ENCODE measurements around the gene ZNF638.

ZNF638 gene

DNA sequence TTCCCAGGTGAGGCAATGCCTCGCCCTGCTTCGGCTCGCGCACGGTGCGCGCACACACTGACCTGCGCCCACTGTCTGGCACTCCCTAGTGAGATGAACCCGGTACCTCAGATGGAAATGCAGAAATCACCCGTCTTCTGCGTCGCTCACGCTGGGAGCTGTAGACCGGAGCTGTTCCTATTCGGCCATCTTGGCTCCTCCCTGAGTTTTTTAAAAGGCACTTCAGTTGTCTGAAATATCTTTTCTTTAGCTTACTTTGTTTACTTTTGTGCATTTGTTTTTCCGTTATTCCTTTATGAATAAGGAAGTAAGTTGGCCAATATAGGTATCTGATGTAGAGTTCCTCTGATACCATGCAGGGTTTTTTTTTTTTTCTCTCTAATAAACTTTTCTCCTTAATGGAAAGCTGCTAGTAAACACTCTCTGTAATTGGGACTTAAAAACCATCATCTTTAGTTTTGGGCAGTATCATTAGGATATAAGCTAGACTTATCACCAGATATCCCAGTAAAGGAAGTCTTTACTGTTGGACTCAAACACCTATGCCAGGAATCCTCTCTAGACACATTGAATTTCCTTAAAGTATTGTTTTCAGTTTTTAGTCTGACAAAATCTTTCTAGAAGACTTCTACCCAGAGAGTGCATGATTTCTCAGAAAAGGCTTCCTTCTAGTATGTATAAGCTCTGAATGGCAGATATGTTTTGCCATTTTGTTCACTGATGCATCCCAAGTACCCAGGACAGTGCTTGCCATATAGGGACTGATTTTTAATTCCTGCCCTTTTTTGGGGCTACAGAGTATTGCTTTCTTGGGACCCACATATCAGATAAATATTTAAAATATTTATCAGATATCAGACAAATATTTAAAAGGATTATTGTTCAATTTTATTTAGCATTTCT is 86.0 kb downstream of the ZNF638 start:
- TF ChIP-seq, protein P1, sequence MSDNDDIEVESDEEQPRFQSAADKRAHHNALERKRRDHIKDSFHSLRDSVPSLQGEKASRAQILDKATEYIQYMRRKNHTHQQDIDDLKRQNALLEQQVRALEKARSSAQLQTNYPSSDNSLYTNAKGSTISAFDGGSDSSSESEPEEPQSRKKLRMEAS (IDR thresholded peaks at IDR 0.05) = no peak

DNA sequence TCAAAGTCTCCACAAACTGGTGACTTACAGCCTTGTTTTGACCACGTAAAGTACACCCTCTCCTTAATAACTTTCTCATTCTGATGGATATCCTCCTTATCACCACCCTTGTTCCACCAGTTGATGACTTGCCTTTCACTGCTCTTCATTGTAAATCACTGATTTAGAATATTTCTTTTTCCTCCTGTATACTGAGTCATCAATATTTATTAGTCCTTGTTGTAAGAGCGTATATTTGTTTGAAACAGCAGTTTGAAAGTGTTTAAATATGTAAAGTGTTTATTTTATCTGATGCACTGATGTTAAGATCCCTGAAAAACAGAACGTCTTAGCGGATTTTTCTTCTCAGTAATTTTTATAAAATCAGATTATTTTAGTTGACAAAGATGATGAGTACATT is 87.6 kb downstream of the ZNF638 start:
- TF ChIP-seq RAD21 (IDR thresholded peaks at IDR 0.05; ENCODE audit: low read depth) (no peak), TEAD4 (IDR thresholded peaks at IDR 0.05) (no peak), EGR1 (IDR thresholded peaks at IDR 0.05) (no peak), ZBTB7A (IDR thresholded peaks at IDR 0.05; ENCODE audit: low read depth) (no peak), FOXM1 (IDR thresholded peaks at IDR 0.05; ENCODE audit: borderline replicate concordance, low read depth) (no peak), CEBPB (IDR thresholded peaks at IDR 0.05) (no peak), TAF1 (IDR thresholded peaks at IDR 0.05; ENCODE audit: low read depth) (no peak), YY1 (IDR thresholded peaks at IDR 0.05; ENCODE audit: low read depth) (no peak), EP300 (IDR thresholded peaks at IDR 0.05; ENCODE audit: borderline replicate concordance) (no peak), CREB1 (IDR thresholded peaks at IDR 0.05; ENCODE audit: low read depth) (no peak), TCF12 (IDR thresholded peaks at IDR 0.05; ENCODE audit: low read depth) (no peak), NFIC (IDR thresholded peaks at IDR 0.05) (no peak)
- TF ChIP-seq, protein P1 (IDR thresholded peaks at IDR 0.05) = no peak
- TF ChIP-seq, protein P2, sequence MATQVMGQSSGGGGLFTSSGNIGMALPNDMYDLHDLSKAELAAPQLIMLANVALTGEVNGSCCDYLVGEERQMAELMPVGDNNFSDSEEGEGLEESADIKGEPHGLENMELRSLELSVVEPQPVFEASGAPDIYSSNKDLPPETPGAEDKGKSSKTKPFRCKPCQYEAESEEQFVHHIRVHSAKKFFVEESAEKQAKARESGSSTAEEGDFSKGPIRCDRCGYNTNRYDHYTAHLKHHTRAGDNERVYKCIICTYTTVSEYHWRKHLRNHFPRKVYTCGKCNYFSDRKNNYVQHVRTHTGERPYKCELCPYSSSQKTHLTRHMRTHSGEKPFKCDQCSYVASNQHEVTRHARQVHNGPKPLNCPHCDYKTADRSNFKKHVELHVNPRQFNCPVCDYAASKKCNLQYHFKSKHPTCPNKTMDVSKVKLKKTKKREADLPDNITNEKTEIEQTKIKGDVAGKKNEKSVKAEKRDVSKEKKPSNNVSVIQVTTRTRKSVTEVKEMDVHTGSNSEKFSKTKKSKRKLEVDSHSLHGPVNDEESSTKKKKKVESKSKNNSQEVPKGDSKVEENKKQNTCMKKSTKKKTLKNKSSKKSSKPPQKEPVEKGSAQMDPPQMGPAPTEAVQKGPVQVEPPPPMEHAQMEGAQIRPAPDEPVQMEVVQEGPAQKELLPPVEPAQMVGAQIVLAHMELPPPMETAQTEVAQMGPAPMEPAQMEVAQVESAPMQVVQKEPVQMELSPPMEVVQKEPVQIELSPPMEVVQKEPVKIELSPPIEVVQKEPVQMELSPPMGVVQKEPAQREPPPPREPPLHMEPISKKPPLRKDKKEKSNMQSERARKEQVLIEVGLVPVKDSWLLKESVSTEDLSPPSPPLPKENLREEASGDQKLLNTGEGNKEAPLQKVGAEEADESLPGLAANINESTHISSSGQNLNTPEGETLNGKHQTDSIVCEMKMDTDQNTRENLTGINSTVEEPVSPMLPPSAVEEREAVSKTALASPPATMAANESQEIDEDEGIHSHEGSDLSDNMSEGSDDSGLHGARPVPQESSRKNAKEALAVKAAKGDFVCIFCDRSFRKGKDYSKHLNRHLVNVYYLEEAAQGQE (IDR thresholded peaks at IDR 0.05; ENCODE audit: low read depth) = no peak
- TF ChIP-seq, protein P3, sequence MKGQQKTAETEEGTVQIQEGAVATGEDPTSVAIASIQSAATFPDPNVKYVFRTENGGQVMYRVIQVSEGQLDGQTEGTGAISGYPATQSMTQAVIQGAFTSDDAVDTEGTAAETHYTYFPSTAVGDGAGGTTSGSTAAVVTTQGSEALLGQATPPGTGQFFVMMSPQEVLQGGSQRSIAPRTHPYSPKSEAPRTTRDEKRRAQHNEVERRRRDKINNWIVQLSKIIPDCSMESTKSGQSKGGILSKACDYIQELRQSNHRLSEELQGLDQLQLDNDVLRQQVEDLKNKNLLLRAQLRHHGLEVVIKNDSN (IDR thresholded peaks at IDR 0.05) = no peak

DNA sequence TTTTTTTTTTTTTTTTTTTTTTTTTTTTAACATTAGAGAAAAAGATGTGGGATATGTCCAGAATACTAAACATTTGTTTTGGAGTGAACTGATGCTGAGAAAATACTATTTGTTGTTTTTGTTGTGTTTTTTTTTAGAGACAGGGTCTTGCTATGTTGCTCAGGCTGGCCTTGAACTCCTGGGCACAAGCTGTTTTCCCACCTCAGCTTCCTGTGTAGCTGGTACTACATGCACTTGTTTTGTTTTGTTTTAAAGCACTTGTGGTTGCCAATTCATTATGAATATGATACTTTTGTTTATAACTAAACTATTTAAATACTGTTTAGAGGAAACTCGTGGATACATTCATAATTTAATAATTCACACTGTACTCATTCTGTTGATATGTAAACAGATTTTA is 88.4 kb downstream of the ZNF638 start:
- TF ChIP-seq RAD21 (IDR thresholded peaks at IDR 0.05; ENCODE audit: low read depth) (no peak), NFIC (IDR thresholded peaks at IDR 0.05) (no peak), TAF1 (IDR thresholded peaks at IDR 0.05; ENCODE audit: low read depth) (no peak)

DNA sequence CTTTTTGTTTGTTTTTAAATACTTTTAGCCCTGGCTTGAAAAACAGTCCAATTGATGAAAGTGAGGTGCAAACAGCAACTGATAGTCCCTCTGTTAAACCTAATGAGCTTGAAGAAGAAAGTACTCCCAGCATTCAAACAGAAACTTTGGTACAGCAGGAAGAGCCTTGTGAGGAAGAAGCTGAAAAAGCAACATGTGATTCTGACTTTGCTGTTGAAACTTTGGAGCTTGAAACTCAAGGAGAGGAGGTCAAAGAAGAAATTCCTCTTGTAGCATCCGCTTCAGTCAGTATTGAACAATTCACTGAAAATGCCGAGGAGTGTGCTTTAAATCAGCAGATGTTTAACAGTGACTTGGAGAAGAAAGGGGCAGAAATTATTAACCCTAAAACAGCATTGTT is 91.2 kb downstream of the ZNF638 start:
- TF ChIP-seq NFIC (IDR thresholded peaks at IDR 0.05) (no peak), TAF1 (IDR thresholded peaks at IDR 0.05; ENCODE audit: low read depth) (no peak), CREB1 (IDR thresholded peaks at IDR 0.05; ENCODE audit: low read depth) (no peak), FOXM1 (IDR thresholded peaks at IDR 0.05; ENCODE audit: borderline replicate concordance, low read depth) (no peak), YY1 (IDR thresholded peaks at IDR 0.05; ENCODE audit: low read depth) (no peak), ZBTB7A (IDR thresholded peaks at IDR 0.05; ENCODE audit: low read depth) (no peak), EGR1 (IDR thresholded peaks at IDR 0.05) (no peak), TCF12 (IDR thresholded peaks at IDR 0.05; ENCODE audit: low read depth) (no peak), EP300 (IDR thresholded peaks at IDR 0.05; ENCODE audit: borderline replicate concordance) (no peak), CEBPB (IDR thresholded peaks at IDR 0.05) (no peak)
- TF ChIP-seq, protein P2 (IDR thresholded peaks at IDR 0.05; ENCODE audit: low read depth) = no peak
- TF ChIP-seq, protein P3 (IDR thresholded peaks at IDR 0.05) = no peak

DNA sequence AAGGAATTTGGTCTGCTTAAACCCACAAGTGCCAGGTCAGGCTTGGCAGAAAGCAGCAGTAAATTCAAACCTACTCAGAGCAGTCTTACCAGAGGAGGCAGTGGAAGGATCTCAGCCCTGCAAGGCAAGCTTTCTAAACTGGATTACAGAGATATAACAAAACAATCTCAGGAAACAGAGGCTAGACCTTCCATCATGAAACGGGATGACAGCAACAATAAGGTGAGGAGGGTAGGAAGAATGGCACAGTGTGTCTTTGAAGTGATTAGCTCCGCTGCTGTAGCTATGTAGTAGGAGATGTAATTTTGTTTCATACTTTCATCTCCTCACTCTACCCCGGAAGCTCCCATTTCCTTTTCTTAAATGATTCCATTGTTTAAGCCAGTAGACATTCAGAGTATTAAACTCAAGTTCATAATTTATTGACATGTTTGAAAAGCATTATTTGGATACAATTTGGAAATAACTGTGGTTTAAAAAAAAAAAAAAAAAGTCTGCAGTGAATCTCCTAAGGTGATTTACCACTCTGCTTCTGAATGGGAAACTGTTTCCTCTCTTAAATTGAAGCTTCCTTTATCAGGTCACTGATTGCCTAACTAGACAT is 92.3 kb downstream of the ZNF638 start:
- TF ChIP-seq TAF1 (IDR thresholded peaks at IDR 0.05; ENCODE audit: low read depth) (no peak), CREB1 (IDR thresholded peaks at IDR 0.05; ENCODE audit: low read depth) (no peak), NFIC (IDR thresholded peaks at IDR 0.05) (no peak), CEBPB (IDR thresholded peaks at IDR 0.05) (no peak), FOXM1 (IDR thresholded peaks at IDR 0.05; ENCODE audit: borderline replicate concordance, low read depth) (no peak), YY1 (IDR thresholded peaks at IDR 0.05; ENCODE audit: low read depth) (no peak), EGR1 (IDR thresholded peaks at IDR 0.05) (no peak), ZBTB7A (IDR thresholded peaks at IDR 0.05; ENCODE audit: low read depth) (no peak), RAD21 (IDR thresholded peaks at IDR 0.05; ENCODE audit: low read depth) (no peak), EP300 (IDR thresholded peaks at IDR 0.05; ENCODE audit: borderline replicate concordance) (no peak)
- TF ChIP-seq, protein P1 (IDR thresholded peaks at IDR 0.05) = no peak
- TF ChIP-seq, protein P2 (IDR thresholded peaks at IDR 0.05; ENCODE audit: low read depth) = no peak
- TF ChIP-seq, protein P3 (IDR thresholded peaks at IDR 0.05) = no peak
